ENCODE measurements around the gene B4GALT5.
"Not testable (repeated sequence)": the region's sequence is repeated elsewhere in the genome, so short reads cannot be mapped to it uniquely, and the experiment has no call there.

Gene B4GALT5

GRCh38 chr20:49707118-49707517, 6.6 kb downstream of the B4GALT5 start:
- TF ChIP-seq ZNF70 (CRISPR knock-in tag; IDR thresholded peaks at IDR 0.05) = no peak
- no peak for TF ChIP-seq CREB5 (CRISPR knock-in tag; IDR thresholded peaks at IDR 0.05; ENCODE audit: low read depth)
- no peak for TF ChIP-seq PPARA (CRISPR knock-in tag; IDR thresholded peaks at IDR 0.05; ENCODE audit: borderline replicate concordance)
- TF ChIP-seq OSR1 (CRISPR knock-in tag; IDR thresholded peaks at IDR 0.05) = no peak
- no peak for TF ChIP-seq ZC3H10 (CRISPR knock-in tag; IDR thresholded peaks at IDR 0.05)
- ATAC-seq = no peak

- TF ChIP-seq ZC3H10 (CRISPR knock-in tag; IDR thresholded peaks at IDR 0.05) (no peak), PATZ1 (CRISPR knock-in tag; IDR thresholded peaks at IDR 0.05; ENCODE audit: borderline replicate concordance) (no peak), GLIS3 (CRISPR knock-in tag; IDR thresholded peaks at IDR 0.05) (no peak), TSHZ2 (CRISPR knock-in tag; IDR thresholded peaks at IDR 0.05) (no peak), ZFP30 (CRISPR knock-in tag; IDR thresholded peaks at IDR 0.05) (no peak), CREB5 (CRISPR knock-in tag; IDR thresholded peaks at IDR 0.05; ENCODE audit: low read depth) (no peak), OSR1 (CRISPR knock-in tag; IDR thresholded peaks at IDR 0.05) (no peak), ARNTL (CRISPR knock-in tag; IDR thresholded peaks at IDR 0.05; ENCODE audit: borderline replicate concordance, low read depth) (no peak), TOX (CRISPR knock-in tag; IDR thresholded peaks at IDR 0.05; ENCODE audit: borderline replicate concordance) (no peak), POU6F1 (CRISPR knock-in tag; IDR thresholded peaks at IDR 0.05; ENCODE audit: borderline replicate concordance, low read depth) (no peak), CSRNP3 (CRISPR knock-in tag; IDR thresholded peaks at IDR 0.05) (no peak), ZNF565 (CRISPR knock-in tag; conservative IDR thresholded peaks at IDR 0.05; ENCODE audit: low read depth) (no peak), ISL1 (CRISPR knock-in tag; IDR thresholded peaks at IDR 0.05) (no peak), PPARA (CRISPR knock-in tag; IDR thresholded peaks at IDR 0.05; ENCODE audit: borderline replicate concordance) (no peak), RARB (CRISPR knock-in tag; IDR thresholded peaks at IDR 0.05) (no peak), ESRRG (CRISPR knock-in tag; IDR thresholded peaks at IDR 0.05) (no peak), TCF4 (CRISPR knock-in tag; IDR thresholded peaks at IDR 0.05; ENCODE audit: borderline replicate concordance) (no peak), ZNF8 (CRISPR knock-in tag; IDR thresholded peaks at IDR 0.05) (no peak), ZNF70 (CRISPR knock-in tag; IDR thresholded peaks at IDR 0.05) (no peak)
- ATAC-seq = peak; percentile 40; the same call in 1 of the 3 replicates
Measured at GRCh38 chr20:49706630-49707091, 7.0 kb downstream of the B4GALT5 start.

GRCh38 chr20:49705893-49706292, 7.8 kb downstream of the B4GALT5 start:
- not testable (repeated sequence) for ATAC-seq

Data from SK-N-SH treated with all-trans-retinoic acid at 6 μM for 48 hours (cell line).